Esophagus (tissue), 2 donors: ENCODE results near the gene CACNA1F. TPM values are rescaled to one million over a fixed set of nuclear protein-coding genes. Genes with fewer than 3 reads are reported as not detected.
A peak's percentile ranks its signal among the peaks of the same experiment; 100 is the strongest.

Source experiments
- H3K27ac ChIP-seq, 2 donors: one replicate each; pipeline ENCODE4 v1.5.1; 2013; ENCODE audit warnings: low read depth in 2 of 2, mild to moderate bottlenecking in 2 of 2, inconsistent platforms in 1 of 2, low read length in 1 of 2, moderate library complexity in 1 of 2
- H3K27me3 ChIP-seq, 2 donors: one replicate each; pipeline ENCODE4 v1.6.1; 2013; ENCODE audit warnings: low read length in 2 of 2, control low read depth in 1 of 2, mild to moderate bottlenecking in 1 of 2; ENCODE audit not compliant: insufficient read depth in 2 of 2, control insufficient read depth in 1 of 2
- H3K36me3 ChIP-seq, 2 donors: one replicate each; pipeline ENCODE4 v1.6.1; 2013; ENCODE audit warnings: low read length in 1 of 2; ENCODE audit not compliant: control insufficient read depth in 2 of 2, insufficient read depth in 2 of 2
- H3K4me1 ChIP-seq, 2 donors: one replicate each; pipeline ENCODE4 v1.6.1; 2013; ENCODE audit warnings: low read length in 1 of 2; ENCODE audit not compliant: control insufficient read depth in 2 of 2, insufficient read depth in 2 of 2
- H3K4me3 ChIP-seq, 2 donors: one replicate each; pipeline ENCODE4 v1.5.1; 2013; ENCODE audit warnings: low read length in 2 of 2, mild to moderate bottlenecking in 2 of 2, low read depth in 1 of 2, moderate library complexity in 1 of 2
- H3K9me3 ChIP-seq, 2 donors: one replicate each; pipeline ENCODE4 v1.6.1; 2013; ENCODE audit warnings: mild to moderate bottlenecking in 2 of 2, low read depth in 1 of 2, low read length in 1 of 2, moderate library complexity in 1 of 2; ENCODE audit not compliant: control insufficient read depth in 2 of 2, insufficient read depth in 1 of 2
- WGBS, 2 donors: extraction: QIAGEN DNeasy Blood & Tissue Kit; methylation state at CpG; one replicate each; pipeline ENCODE4 v1.1.7; 2013; 5-methylcytosine and 5-hydroxymethylcytosine counted together
- polyA plus RNA-seq, 2 donors: library from polyadenylated mRNA; stranded (reverse); fragments of 200-250 nt; gene quantifications; one replicate each; pipeline ENCODE4 v1.2.3, GENCODE V29; 2013
- donor health status: healthy with polysubstance abuse.
- donor health status: Bipolar disorder and iron deficiency.

CACNA1F gene
- polyA plus RNA-seq, 2 donors: 0.11 to 0.24 TPM

- WGBS, 2 donors: 72 to 77% methylated on average over 12 to 13 of the region's 13 CpGs
- Histone ChIP-seq H3K9me3 (peaks cover 0 to 2% of the 10 kb centered on the region in 2 donors), H3K27me3 (no peaks in the 10 kb centered on the region), H3K4me1 (no peaks in the 10 kb centered on the region), H3K27ac (no peak overlapping the region), H3K4me3 (no peak overlapping the region), H3K36me3 (no peaks in the 10 kb centered on the region)
These were observed 35.5 kb downstream of the CACNA1F start for GRCh38 chrX:49197543-49198087.

GRCh38 chrX:49193542-49193964, 39.6 kb downstream of the CACNA1F start:
- H3K4me1 ChIP-seq: no peaks in the 10 kb centered on the region
- no peak overlapping the region for H3K4me3 ChIP-seq
- H3K27ac ChIP-seq: no peak overlapping the region
- no peaks in the 10 kb centered on the region for H3K27me3 ChIP-seq
- H3K36me3 ChIP-seq: no peaks in the 10 kb centered on the region
- 70 to 71% methylated on average over 2 of the region's 2 CpGs for WGBS, 2 donors
- H3K9me3 ChIP-seq: peaks cover 0 to 5% of the 10 kb centered on the region in 2 donors

- no peaks in the 10 kb centered on the region for H3K36me3 ChIP-seq
- no peak overlapping the region for H3K27ac ChIP-seq
- H3K4me1 ChIP-seq: peaks cover 0 to 4% of the 10 kb centered on the region in 2 donors
- peaks cover 0 to 5% of the 10 kb centered on the region in 2 donors for H3K9me3 ChIP-seq
- no peak overlapping the region for H3K4me3 ChIP-seq
- WGBS, 2 donors: 63 to 66% methylated on average over 10 of the region's 10 CpGs
- no peaks in the 10 kb centered on the region for H3K27me3 ChIP-seq
These were observed 40.3 kb downstream of the CACNA1F start for GRCh38 chrX:49192722-49193328.

GRCh38 chrX:49191574-49192011, 41.5 kb downstream of the CACNA1F start:
- 1 to 32% methylated on average over 34 of the region's 34 CpGs for WGBS, 2 donors
- Histone ChIP-seq H3K27ac (peak overlapping the region; percentile 89 to 94), H3K9me3 (peaks cover 0 to 2% of the 10 kb centered on the region in 2 donors), H3K36me3 (no peaks in the 10 kb centered on the region), H3K4me3 (peak overlapping the region; percentile 55 to 67), H3K27me3 (no peaks in the 10 kb centered on the region), H3K4me1 (peaks cover 0 to 6% of the 10 kb centered on the region in 2 donors)

- peak overlapping the region; percentile 89 to 94 for H3K27ac ChIP-seq
- peaks cover 0 to 6% of the 10 kb centered on the region in 2 donors for H3K4me1 ChIP-seq
- no peaks in the 10 kb centered on the region for H3K27me3 ChIP-seq
- H3K4me3 ChIP-seq: peak overlapping the region; percentile 55 to 67
- WGBS, 2 donors: 0 to 28% methylated on average over 32 of the region's 32 CpGs
- H3K36me3 ChIP-seq: no peaks in the 10 kb centered on the region
- peaks cover 0 to 2% of the 10 kb centered on the region in 2 donors for H3K9me3 ChIP-seq
These were observed 42.1 kb downstream of the CACNA1F start for GRCh38 chrX:49190821-49191573.

- Histone ChIP-seq H3K27ac (peak overlapping the region; percentile 22 to 85), H3K4me3 (no peak overlapping the region), H3K27me3 (no peaks in the 10 kb centered on the region), H3K4me1 (peaks cover 0 to 6% of the 10 kb centered on the region in 2 donors), H3K36me3 (no peaks in the 10 kb centered on the region), H3K9me3 (peaks cover 0 to 2% of the 10 kb centered on the region in 2 donors)
- WGBS, 2 donors: 56 to 71% methylated on average over 6 of the region's 6 CpGs
These were observed 43.5 kb downstream of the CACNA1F start for GRCh38 chrX:49189606-49190005.

GRCh38 chrX:49188468-49189076, 44.6 kb downstream of the CACNA1F start:
- Histone ChIP-seq H3K4me3 (no peak overlapping the region), H3K4me1 (peaks cover 0 to 9% of the 10 kb centered on the region in 2 donors), H3K27me3 (no peaks in the 10 kb centered on the region), H3K27ac (peak overlapping the region in 1 of 2 donors; percentile 35), H3K9me3 (peaks cover 0 to 2% of the 10 kb centered on the region in 2 donors), H3K36me3 (no peaks in the 10 kb centered on the region)
- WGBS, 2 donors: 62 to 65% methylated on average over 8 of the region's 8 CpGs

- Histone ChIP-seq H3K36me3 (peaks cover 0 to 3% of the 10 kb centered on the region in 2 donors), H3K27ac (peak overlapping the region; percentile 88 to 95), H3K4me3 (no peak overlapping the region), H3K27me3 (no peaks in the 10 kb centered on the region), H3K4me1 (peaks cover 0 to 11% of the 10 kb centered on the region in 2 donors), H3K9me3 (peaks cover 0 to 2% of the 10 kb centered on the region in 2 donors)
- 74 to 87% methylated on average over 10 of the region's 10 CpGs for WGBS, 2 donors
These were observed 45.6 kb downstream of the CACNA1F start for GRCh38 chrX:49187526-49187925.

- 43 to 70% methylated on average over 15 of the region's 15 CpGs for WGBS, 2 donors
- H3K4me1 ChIP-seq: peaks cover 0 to 11% of the 10 kb centered on the region in 2 donors
- H3K36me3 ChIP-seq: peaks cover 0 to 3% of the 10 kb centered on the region in 2 donors
- H3K27ac ChIP-seq: peak overlapping the region; percentile 88 to 95
- H3K4me3 ChIP-seq: no peak overlapping the region
- H3K27me3 ChIP-seq: no peaks in the 10 kb centered on the region
- peaks cover 0 to 2% of the 10 kb centered on the region in 2 donors for H3K9me3 ChIP-seq
These were observed 46.1 kb downstream of the CACNA1F start for GRCh38 chrX:49187028-49187394.
